ENCODE data around the gene ABHD13.
"Not testable (repeated sequence)": the region's sequence is repeated elsewhere in the genome, so short reads cannot be mapped to it uniquely, and the experiment has no call there.

Gene ABHD13

DNA sequence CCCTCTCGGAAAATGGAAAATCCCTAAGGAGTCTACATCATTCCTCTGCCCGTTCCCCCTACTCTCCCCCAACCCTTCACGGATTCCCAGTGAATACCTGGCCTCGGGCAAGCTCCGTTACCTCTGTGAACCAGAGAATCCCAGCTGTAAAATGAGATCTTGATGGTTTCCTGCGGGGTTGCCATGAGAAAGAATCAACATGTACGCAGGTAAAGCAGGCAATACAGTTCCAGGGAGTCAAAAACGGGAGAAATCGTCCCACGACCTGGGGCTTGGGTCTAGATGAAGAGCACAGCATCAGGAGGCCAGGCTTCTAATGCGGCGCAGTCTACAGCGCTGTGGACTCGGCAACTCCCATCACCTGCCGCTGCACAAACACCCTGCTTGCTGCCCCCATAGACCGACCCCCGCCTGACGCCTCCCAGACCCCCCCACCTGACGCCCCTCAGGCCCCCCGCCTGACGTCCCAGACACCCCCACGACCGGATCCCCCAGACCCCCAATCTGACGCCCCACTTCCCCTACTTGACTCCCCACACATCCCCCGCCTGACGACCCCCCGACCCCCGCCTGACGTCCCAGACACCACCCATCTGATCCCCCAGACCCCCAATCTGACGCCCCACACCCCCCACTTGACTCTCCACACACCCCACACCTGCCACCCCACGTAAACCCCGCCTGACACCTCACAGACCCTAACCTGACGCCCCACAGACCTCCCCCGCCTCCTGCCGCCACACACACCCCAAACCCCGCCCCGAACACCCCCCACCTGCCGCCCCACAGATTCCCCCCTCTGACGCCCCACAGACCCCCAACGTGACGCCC lies 3.5 kb upstream of the ABHD13 start:
- peaks cover 20% of the 10 kb centered on the region for H3K36me3 Mint-ChIP-seq
- H3K9me3 Mint-ChIP-seq: peaks cover 5% of the 10 kb centered on the region
- peak overlapping the region; percentile 95 for H3K27ac Mint-ChIP-seq
- peak overlapping the region; percentile 94 for H3K4me3 Mint-ChIP-seq
- H3K4me1 Mint-ChIP-seq: peaks cover 30% of the 10 kb centered on the region
- H3K27me3 Mint-ChIP-seq: no peaks in the 10 kb centered on the region

DNA sequence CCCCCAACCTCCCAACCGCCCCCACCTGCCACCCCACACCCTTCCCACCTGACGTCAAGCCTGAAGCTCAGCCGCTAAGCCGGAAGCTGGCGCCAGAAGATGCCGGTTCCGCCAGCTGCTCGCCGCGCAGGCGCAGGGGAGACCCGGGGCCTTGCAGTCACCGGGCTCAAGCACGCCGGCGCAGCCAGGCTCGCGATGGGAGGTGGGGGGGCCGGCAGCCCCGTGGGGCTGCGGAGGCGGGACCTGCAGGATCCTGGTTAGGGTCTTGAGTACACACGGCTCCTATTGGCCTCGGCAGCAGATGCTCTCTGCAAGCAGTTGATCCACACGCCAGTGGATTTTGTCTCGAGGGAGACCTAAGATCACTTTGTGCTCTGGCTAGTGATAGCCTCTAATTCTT lies 2.8 kb upstream of the ABHD13 start, which contains the start of gene LIG4:
Gene LIG4, minus strand, starts transcription at position 101 of the 400 bp plus-strand sequence. CDS start 4,268 bp downstream, outside the sequence.
- Mint-ChIP-seq H3K27me3 (no peaks in the 10 kb centered on the region), H3K9me3 (no peaks in the 10 kb centered on the region), H3K27ac (peak within 1 kb of the TSS; percentile 95), H3K4me1 (peaks cover 38% of the 10 kb centered on the region), H3K4me3 (peak within 1 kb of the TSS; percentile 94), H3K36me3 (peaks cover 13% of the 10 kb centered on the region)

DNA sequence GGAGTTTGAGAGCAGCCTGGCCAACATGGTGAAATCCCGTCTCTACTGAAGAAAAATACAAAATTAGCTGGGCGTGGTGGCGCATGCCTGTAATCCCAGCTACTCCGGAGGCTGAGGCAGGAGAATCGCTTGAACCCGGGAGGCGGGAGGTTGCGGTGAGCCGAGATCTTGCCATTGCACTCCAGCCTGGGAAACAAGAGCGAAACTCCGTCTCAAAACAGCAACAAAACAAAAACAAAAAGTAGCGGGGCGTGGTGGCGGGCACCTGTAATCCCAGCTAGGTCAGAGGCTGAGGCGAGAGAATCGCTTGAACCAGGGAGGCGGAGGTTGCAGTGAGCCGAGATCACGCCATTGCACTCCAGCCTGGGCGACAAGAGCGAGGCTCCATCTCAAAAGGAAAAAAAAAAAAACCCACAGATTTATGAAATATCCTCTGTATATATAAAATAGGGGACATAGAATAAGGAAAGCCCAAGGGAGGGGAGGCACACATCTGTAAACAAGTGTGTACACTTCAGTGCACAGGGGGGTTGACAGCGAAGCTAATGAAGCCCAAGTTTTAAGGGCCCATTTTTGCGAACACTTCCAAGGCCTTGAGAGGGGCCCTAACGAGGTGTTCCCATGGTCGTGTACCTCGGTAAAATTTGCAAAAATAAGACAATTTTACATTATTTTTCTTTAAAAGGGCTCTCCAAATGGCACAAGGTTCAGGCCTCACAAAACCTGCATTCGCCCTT lies 717 bp upstream of the ABHD13 start:
- H3K27ac Mint-ChIP-seq: peak overlapping the region; percentile 98
- not testable (repeated sequence) for H3K27me3 Mint-ChIP-seq, H3K9me3 Mint-ChIP-seq, H3K36me3 Mint-ChIP-seq
- peak overlapping the region; percentile 94 for H3K4me3 Mint-ChIP-seq
- peaks cover 53% of the 10 kb centered on the region for H3K4me1 Mint-ChIP-seq

DNA sequence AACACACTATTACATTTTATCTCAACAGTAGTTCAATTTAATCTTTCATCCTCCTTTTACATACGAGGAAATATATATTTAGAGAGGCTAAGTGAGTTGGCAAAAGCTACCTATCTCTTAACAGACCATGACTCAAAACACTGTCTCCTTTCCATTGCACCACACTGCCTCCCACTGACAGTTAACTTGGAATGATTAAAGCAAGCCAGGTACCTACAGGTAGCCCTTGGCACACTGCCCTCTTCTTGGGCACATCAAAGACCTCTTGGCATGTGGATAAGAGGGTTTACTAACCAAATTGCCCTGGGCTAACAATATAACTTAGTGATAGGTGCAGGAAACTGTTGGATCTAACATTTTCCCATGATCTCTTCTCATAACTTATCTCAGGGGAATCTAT lies 1.8 kb downstream of the ABHD13 start:
- H3K4me1 Mint-ChIP-seq: peaks cover 65% of the 10 kb centered on the region
- H3K36me3 Mint-ChIP-seq: no peaks in the 10 kb centered on the region
- peak overlapping the region; percentile 83 for H3K4me3 Mint-ChIP-seq
- H3K27ac Mint-ChIP-seq: peak overlapping the region; percentile 81
- no peaks in the 10 kb centered on the region for H3K27me3 Mint-ChIP-seq
- no peaks in the 10 kb centered on the region for H3K9me3 Mint-ChIP-seq

DNA sequence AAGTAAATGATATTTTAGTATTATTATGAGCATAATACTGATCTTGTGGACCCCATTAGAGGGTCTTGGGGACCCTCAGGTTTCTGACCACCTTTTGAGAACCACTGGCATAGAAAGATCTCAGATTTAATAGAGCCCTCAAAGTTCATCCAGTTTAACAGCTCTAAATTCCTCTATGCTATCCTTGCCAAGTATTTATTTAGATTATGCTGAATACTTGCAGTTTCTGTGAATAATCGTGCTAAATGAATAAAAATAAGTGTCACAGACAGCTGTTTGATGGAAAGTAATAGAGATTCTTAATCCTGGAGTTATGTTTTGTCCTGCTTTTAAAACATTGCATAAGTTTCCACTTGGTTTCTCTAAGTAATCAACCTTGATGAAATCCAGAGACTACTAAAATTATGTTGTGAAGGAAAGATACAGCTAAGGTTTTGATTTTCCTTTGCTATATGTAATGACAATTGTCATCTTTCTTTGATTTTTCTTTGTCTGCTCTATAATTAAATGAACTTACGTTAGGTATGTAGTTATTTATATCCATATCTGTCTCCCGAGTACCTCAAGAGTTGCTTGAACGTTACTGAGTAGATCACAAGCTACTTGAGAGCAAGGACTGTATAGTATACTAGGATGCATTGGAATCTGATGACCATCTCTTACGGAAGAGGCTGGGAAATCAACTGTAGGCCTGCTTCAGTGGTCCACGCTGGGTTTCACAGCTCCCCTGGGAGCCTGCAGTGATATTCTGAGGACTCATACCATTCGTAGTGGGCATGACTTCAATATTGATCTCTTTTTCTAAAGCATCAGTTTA lies 5.7 kb downstream of the ABHD13 start:
- Mint-ChIP-seq H3K4me3 (no peak overlapping the region), H3K9me3 (no peaks in the 10 kb centered on the region), H3K27ac (peak overlapping the region; percentile 31), H3K27me3 (no peaks in the 10 kb centered on the region), H3K36me3 (no peaks in the 10 kb centered on the region), H3K4me1 (peaks cover 91% of the 10 kb centered on the region)

DNA sequence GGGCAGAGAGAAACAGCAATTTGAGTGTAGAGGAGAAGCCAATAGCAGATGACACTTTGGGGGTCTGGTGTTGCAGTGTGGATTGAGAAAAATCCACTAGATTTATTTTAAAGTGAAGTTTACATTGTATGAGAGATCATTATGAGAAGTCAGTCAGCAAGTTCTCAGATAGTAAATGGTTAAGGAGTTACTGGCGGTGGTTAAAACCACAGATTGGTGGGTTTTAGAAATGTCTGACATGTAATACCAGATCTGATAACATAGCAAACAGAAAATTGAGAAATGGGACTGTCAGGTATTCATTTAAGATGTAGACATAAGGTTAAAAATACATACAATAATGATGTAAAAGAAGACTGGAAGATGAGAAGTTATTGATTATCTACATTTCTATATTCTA lies 7.2 kb downstream of the ABHD13 start:
- Mint-ChIP-seq H3K4me3 (no peak overlapping the region), H3K4me1 (peaks cover 90% of the 10 kb centered on the region), H3K9me3 (no peaks in the 10 kb centered on the region), H3K27ac (peak overlapping the region; percentile 12), H3K36me3 (peaks cover 10% of the 10 kb centered on the region), H3K27me3 (no peaks in the 10 kb centered on the region)

DNA sequence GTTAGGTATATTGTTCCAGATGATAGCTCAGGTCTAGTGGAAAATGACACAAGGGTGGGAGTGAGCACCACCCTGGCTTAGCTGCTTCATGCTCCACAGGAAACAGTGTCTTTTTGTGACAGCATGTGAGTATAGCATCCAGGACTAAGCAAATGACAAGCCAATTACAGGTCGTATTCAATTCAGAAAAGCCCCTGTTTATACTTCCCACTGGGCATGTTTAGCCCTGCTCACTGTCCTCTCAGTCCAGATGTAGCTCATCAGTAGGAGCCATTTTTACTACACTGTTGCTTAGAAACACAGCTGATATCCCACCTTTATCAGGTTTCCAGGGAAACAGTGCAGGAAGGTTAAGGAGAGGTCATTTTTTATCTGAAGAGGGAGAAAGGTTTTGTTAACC lies 8.0 kb downstream of the ABHD13 start:
- Mint-ChIP-seq H3K27me3 (no peaks in the 10 kb centered on the region), H3K4me1 (peaks cover 83% of the 10 kb centered on the region), H3K27ac (no peak overlapping the region), H3K4me3 (no peak overlapping the region), H3K9me3 (no peaks in the 10 kb centered on the region), H3K36me3 (peaks cover 10% of the 10 kb centered on the region)

DNA sequence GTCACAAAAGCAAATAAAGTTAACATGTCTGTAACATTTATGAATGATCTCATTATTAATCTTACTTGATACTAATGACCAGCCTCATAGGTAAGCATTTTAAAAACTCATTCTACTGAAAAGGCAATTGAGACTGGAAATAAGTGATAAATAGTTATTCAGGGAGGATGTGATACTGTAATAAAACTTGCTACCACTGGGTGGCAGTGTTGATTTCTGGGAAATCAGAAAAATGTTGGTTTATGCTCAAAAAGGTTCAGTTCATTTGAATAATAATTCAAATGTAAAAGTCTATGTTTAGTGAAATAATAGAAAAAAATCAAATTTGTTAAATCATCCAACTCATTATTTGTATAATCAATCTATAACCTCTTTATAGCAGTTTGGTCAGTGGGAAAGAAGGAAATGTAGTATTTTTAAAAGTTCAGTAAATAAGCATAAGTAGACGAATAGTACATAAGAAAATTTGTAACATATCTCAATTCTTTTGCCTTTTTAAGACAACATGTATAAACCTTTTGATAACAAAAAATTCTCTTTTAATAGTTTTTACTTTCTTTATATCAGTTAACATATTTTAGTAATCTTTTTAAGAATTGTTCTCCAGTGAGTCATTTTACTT lies 9.6 kb downstream of the ABHD13 start:
- Mint-ChIP-seq H3K27ac (no peak overlapping the region), H3K36me3 (peaks cover 10% of the 10 kb centered on the region), H3K27me3 (no peaks in the 10 kb centered on the region), H3K4me1 (peaks cover 77% of the 10 kb centered on the region), H3K9me3 (no peaks in the 10 kb centered on the region), H3K4me3 (no peak overlapping the region)

DNA sequence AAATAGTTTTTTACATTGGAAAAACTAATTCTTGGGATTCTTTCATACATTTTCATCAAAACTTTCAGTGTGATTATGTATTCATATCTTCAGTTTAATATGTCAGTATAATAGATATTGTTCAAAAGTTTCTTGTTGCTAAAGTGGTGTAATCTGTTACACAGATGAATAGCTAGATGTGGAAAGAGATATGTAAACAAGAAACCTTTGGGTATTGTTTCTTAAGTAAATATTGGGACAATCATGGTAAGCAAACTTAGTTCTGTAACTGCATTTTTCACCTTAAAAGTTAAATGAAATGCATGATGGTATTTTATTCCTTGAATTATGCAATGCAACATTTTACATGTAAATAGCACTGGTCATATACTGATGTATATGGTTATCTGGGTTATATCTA lies 12.2 kb downstream of the ABHD13 start:
- Mint-ChIP-seq H3K4me1 (peaks cover 55% of the 10 kb centered on the region), H3K4me3 (no peak overlapping the region), H3K9me3 (no peaks in the 10 kb centered on the region), H3K27ac (no peak overlapping the region), H3K36me3 (peaks cover 12% of the 10 kb centered on the region), H3K27me3 (no peaks in the 10 kb centered on the region)

DNA sequence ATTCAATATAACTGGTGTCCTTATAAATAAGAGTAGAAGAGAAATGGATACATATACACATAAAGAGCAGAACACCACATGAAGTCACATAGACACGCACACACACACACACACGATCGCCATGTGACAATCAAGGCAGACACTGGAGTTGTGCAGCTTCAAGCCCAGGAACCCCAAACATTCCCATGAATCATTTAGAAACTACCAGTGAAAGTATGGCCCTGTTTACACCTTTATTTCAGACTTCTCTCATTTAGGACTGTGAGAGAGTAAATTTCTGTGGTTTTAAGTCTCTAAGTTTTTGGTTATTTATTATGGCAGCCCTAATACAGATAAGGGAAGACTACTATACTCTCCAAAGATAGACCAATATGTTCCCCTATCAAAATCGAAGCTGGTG lies 31.0 kb downstream of the ABHD13 start:
- H3K9me3 Mint-ChIP-seq: peaks cover 22% of the 10 kb centered on the region

DNA sequence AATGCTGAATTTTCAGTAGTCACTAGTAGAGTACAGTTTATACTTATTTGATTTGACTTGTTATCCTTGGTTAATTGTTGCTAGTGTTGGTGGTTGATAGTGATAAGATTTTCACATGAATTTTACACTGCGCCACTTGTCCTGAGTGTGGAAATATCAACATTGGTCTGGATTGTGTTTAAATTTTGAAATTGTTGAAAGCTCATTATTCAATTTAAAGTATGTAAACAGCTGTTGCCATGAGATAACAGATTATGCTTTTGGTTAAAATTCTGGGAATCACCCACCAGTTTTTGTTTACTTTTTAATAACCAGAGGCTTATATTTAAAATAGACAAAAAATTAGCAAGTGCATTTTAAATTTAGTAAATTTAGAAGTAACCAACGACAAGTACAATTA lies 39.1 kb downstream of the ABHD13 start:
- H3K36me3 Mint-ChIP-seq: peaks cover 9% of the 10 kb centered on the region
- no peaks in the 10 kb centered on the region for H3K4me1 Mint-ChIP-seq
- no peak overlapping the region for H3K27ac Mint-ChIP-seq
- no peaks in the 10 kb centered on the region for H3K9me3 Mint-ChIP-seq
- no peak overlapping the region for H3K4me3 Mint-ChIP-seq
- H3K27me3 Mint-ChIP-seq: no peaks in the 10 kb centered on the region

More for the DNA sequence above, 31.0 kb downstream of the ABHD13 start:
- Mint-ChIP-seq H3K4me3 (no peak overlapping the region), H3K27me3 (no peaks in the 10 kb centered on the region), H3K36me3 (peaks cover 6% of the 10 kb centered on the region), H3K4me1 (no peaks in the 10 kb centered on the region), H3K27ac (no peak overlapping the region)

DNA sequence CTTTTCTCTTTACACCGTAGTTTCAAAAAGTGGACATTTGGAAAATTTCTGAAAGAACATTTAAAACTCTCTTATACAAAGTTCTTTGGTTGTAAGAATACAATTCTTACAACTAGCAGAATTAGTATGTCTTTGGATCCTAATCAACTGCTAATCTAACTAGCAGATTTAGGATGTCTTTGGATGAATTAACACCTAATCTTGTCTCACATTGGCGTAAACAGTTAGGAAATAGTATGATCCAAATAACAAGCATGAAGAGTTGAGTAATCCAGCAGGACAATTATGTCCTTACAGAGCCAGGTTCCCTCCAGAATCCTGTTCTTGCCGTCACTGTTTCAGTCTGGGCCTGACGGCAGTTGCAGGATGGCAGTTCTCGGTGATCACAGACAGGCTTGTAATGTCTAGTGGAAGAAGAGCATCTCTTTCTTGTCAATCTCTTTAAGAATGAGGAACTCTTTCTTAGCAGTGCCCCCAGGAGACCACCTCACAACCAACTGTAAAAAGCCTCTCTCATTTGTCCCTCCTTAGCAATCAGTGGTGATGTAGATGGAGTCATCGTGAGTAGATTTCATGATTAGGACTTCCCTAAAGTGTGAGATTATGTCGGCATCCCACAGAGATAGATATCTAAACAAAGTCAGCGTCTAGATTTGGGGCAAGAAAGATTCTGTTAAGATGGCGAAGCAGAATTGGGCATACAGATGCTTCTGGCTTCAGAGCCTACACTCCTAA lies 45.6 kb downstream of the ABHD13 start:
- Mint-ChIP-seq H3K4me1 (peaks cover 34% of the 10 kb centered on the region), H3K4me3 (no peak overlapping the region)

DNA sequence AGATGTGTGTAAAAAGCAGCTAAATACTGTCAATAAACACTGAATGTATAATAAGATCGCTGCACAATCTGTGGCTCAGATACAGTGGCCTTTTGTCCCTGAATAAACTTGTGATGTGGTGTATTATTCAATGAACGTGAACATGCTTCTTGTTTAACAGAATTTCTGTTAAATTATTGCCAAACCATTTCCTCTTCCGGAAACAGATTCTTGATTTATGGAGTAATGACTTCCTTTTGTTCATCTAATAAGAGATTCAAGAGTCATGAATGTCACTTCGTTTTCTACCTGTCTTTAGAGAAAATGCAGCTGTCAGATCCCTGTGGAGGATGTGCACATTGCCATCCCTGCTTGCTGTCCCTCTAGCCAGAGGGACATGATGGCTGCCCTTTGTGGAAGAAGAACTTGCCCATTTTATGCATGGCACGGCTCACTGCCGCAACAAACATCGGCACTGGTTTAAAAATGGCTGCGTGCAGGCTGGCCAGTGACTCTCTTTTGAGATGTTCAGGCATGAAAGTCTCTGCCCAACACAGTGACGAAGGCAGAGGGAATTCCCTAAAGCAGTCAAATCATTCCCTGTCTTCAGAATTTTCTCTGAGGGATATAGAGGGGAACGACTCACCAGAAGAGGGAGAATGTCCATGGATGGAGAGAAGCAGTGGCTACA lies 48.3 kb downstream of the ABHD13 start:
- Mint-ChIP-seq H3K27me3 (no peaks in the 10 kb centered on the region), H3K4me1 (peaks cover 56% of the 10 kb centered on the region), H3K9me3 (no peaks in the 10 kb centered on the region), H3K27ac (no peak overlapping the region), H3K36me3 (peaks cover 1% of the 10 kb centered on the region), H3K4me3 (peak overlapping the region; percentile 42)

More for the DNA sequence above, 45.6 kb downstream of the ABHD13 start:
- no peaks in the 10 kb centered on the region for H3K9me3 Mint-ChIP-seq
- H3K27ac Mint-ChIP-seq: no peak overlapping the region
- H3K36me3 Mint-ChIP-seq: peaks cover 4% of the 10 kb centered on the region
- no peaks in the 10 kb centered on the region for H3K27me3 Mint-ChIP-seq

DNA sequence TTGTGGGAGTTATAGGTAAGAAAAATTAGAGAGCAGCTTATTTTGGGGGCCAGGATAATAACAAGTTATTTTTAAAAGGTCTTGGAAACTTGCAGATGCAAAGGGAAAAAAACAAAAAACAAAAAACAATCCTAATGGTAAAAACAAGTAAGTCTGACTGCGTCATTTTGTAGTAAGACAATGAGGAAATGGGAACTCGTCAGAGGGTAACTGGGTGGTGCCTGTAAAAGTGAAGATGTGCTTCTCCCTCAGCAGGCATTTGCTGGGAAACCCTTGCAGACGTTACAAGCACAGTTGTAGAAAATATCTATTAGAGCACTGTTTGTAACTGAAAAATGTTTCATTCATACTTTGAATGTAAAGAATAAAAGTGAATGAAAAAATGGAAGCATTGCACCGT lies 49.2 kb downstream of the ABHD13 start:
- Mint-ChIP-seq H3K4me3 (no peak overlapping the region), H3K27me3 (no peaks in the 10 kb centered on the region), H3K4me1 (peaks cover 61% of the 10 kb centered on the region), H3K9me3 (no peaks in the 10 kb centered on the region), H3K27ac (peak overlapping the region; percentile 11), H3K36me3 (no peaks in the 10 kb centered on the region)

All from activated naive CD4-positive, alpha-beta T cell treated with anti-CD3 and anti-CD28 coated beads, Interleukin-2, amount 50 U/mL, for 24 hours (primary cell).